ENCODE results near the gene CD55. TPM values are rescaled to one million over a fixed set of nuclear protein-coding genes. Genes with fewer than 3 reads are reported as not detected.

Gene CD55
- total RNA-seq, 1 donor from 2014 or later: 512 TPM

DNA sequence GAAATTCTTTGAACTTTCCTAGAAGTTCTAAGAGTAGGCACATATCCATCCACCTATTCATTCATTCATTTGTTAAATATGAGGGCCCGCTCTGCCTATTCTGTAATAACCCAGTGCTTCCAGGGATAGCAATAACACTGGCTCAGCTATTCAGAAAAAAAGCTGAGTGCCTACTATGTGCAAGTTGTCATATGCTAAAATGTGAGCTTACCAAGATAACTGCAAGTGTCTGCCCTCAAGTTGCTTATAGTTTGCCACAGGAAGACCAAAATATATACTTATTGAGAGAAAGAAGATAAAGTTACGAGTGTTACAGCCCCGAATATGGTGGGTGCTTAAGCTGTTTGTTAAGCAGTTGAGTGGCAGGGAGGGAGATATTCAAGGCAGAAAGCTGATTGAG lies 39.6 kb downstream of the CD55 start:
- intact Hi-C loops (cut with DNase I): no loop called here

DNA sequence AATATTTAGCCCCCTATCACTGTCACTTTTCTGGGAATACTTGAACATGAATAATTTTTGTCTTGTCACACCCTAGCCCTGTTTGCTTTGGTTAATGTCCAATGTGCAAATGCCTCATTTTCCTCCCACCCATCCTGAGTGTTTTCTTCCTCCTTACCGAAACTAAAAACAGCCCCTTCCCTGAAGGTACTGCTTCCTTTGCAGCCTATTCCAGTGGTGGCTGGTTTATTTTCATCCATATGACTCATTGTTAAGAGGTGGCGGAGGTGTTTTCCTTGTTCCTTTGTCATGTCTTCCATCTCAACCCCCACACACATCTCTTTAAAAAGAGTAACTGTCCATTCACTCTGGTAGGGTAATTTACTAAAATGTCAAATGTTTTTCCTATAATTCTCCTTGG lies 40.4 kb downstream of the CD55 start:
- no peak for ATAC-seq
- no peaks in the 10 kb centered on the region for H3K9me3 ChIP-seq
- H3K4me1 ChIP-seq: no peaks in the 10 kb centered on the region
- H3K4me3 ChIP-seq: no peak overlapping the region
- DNase-seq: no peak
- no peaks in the 10 kb centered on the region for H3K27me3 ChIP-seq
- H3K36me3 ChIP-seq: peaks cover 25% of the 10 kb centered on the region
- H3K27ac ChIP-seq: no peak overlapping the region
- intact Hi-C loops (cut with DNase I): no loop called here
- TF ChIP-seq, protein P1, sequence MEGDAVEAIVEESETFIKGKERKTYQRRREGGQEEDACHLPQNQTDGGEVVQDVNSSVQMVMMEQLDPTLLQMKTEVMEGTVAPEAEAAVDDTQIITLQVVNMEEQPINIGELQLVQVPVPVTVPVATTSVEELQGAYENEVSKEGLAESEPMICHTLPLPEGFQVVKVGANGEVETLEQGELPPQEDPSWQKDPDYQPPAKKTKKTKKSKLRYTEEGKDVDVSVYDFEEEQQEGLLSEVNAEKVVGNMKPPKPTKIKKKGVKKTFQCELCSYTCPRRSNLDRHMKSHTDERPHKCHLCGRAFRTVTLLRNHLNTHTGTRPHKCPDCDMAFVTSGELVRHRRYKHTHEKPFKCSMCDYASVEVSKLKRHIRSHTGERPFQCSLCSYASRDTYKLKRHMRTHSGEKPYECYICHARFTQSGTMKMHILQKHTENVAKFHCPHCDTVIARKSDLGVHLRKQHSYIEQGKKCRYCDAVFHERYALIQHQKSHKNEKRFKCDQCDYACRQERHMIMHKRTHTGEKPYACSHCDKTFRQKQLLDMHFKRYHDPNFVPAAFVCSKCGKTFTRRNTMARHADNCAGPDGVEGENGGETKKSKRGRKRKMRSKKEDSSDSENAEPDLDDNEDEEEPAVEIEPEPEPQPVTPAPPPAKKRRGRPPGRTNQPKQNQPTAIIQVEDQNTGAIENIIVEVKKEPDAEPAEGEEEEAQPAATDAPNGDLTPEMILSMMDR (IDR thresholded peaks at IDR 0.05): no peak

More for the DNA sequence above, 39.6 kb downstream of the CD55 start:
- H3K27ac ChIP-seq: no peak overlapping the region
- H3K27me3 ChIP-seq: no peaks in the 10 kb centered on the region
- no peaks in the 10 kb centered on the region for H3K9me3 ChIP-seq
- ATAC-seq (no peak), DNase-seq (no peak)
- no peak overlapping the region for H3K4me3 ChIP-seq
- no peaks in the 10 kb centered on the region for H3K4me1 ChIP-seq
- peaks cover 25% of the 10 kb centered on the region for H3K36me3 ChIP-seq
- TF ChIP-seq, protein P1 (IDR thresholded peaks at IDR 0.05): no peak

DNA sequence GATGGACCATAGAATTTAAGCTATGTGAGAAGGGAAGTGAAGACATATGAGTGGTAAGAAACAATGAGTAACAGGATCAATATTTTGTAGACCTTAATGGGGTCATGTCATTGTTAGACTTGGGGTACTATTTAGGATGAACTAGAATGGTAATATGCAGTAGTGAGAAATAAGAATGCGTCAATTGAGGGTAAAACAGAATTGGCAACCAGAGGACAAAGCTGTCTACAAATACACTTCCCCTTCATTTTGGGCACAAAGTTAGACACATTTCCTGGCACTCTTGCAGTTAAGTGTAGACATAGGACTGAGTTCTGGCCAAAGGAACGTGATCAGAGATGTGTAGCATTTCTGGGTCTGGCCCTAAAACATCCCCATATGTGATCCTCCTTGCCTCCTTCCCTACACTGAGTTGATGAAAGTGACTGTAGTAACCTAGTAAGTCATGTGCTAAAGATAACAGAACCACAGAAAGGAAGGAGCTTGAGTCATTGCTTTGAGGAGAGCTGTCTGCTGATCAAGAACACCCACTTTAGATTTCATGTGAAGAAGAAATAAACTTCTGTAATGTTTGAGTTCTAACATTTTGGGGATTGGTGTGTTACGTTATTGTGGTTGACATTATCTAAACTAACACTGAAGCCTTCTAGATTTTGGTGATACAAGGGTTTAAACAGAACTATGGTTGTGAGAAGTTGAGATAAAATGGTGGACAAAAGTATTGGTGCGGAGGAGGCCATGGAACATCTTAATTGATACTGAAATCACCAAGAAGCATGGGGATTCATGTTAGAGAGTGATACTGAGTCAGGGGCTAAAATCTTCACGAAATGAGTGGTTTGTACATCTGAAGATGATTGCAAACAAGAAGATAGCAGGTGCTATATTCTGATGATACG lies 41.7 kb downstream of the CD55 start:
- H3K4me3 ChIP-seq: no peak overlapping the region
- H3K36me3 ChIP-seq: peaks cover 25% of the 10 kb centered on the region
- H3K9me3 ChIP-seq: no peaks in the 10 kb centered on the region
- TF ChIP-seq, protein P1 (IDR thresholded peaks at IDR 0.05): no peak
- no peaks in the 10 kb centered on the region for H3K27me3 ChIP-seq
- H3K27ac ChIP-seq: no peak overlapping the region
- intact Hi-C loops (cut with DNase I): no loop called here
- ATAC-seq (peak; percentile 85), DNase-seq (no peak)
- H3K4me1 ChIP-seq: no peaks in the 10 kb centered on the region

DNA sequence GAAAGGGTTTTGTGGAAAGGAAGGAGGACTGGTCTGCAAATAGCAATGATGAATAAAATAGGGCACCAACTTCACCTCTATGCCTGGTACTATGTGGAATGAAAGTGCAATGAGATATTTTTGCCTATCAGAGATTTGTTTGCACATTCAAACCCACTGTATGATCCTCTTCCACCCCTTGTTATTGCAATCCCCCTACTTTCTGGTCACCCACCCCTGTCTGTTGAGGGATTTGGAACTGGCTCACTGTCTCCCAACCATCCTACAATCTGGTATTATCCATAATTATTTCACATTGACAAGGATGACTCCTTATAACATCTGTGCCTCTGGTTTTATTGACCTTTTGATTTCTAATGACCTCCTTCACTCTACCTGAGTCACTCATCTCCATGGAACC lies 42.4 kb downstream of the CD55 start:
- DNase-seq: no peak
- TF ChIP-seq, protein P1 (IDR thresholded peaks at IDR 0.05): no peak
- no peak for ATAC-seq

DNA sequence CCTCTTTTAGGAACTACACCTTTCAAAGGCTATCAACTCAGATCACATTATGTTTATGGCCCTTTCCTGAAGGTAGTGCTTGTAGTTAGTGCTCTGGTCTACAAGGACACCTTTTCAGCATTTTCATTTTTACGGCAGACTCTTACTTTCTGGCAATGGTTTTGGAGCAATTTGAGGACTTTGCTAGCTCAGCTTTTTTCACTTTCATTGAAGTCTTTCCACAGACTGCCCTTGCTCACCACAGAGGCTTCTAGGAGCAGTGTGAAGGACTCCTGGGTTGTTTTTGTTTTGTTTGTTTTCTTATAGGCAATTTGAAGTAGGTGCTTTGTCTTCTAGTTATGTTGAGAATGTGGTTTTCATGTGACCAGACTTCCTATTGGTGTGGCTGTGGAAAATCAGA lies 43.1 kb downstream of the CD55 start:
- intact Hi-C loops (cut with DNase I): no loop called here
- H3K4me3 ChIP-seq: no peak overlapping the region
- no peaks in the 10 kb centered on the region for H3K27me3 ChIP-seq
- no peaks in the 10 kb centered on the region for H3K4me1 ChIP-seq
- DNase-seq (no peak), ATAC-seq (no peak)
- H3K36me3 ChIP-seq: peaks cover 23% of the 10 kb centered on the region
- H3K27ac ChIP-seq: no peak overlapping the region
- H3K9me3 ChIP-seq: no peaks in the 10 kb centered on the region
- TF ChIP-seq, protein P1 (IDR thresholded peaks at IDR 0.05): no peak

More for the DNA sequence above, 42.4 kb downstream of the CD55 start:
- H3K9me3 ChIP-seq: no peaks in the 10 kb centered on the region
- H3K27me3 ChIP-seq: no peaks in the 10 kb centered on the region
- no peaks in the 10 kb centered on the region for H3K4me1 ChIP-seq
- intact Hi-C loops (cut with DNase I): no loop called here
- H3K4me3 ChIP-seq: no peak overlapping the region
- H3K36me3 ChIP-seq: peaks cover 25% of the 10 kb centered on the region
- no peak overlapping the region for H3K27ac ChIP-seq

Measured in upper lobe of right lung (tissue), 1 donor.